Ishikawa (cell line): ENCODE results near the gene WNT3A.

ENCODE experiments used
- CEBPB ChIP-seq: IDR thresholded peaks from 2 replicates; pipeline ENCODE4 v1.6.1; 2012
- CREB1 ChIP-seq: IDR thresholded peaks from 2 replicates; pipeline ENCODE4 v1.6.1; 2012; ENCODE audit warnings: low read depth
- EGR1 ChIP-seq: IDR thresholded peaks from 2 replicates; pipeline ENCODE4 v1.6.1; 2012
- EP300 ChIP-seq: IDR thresholded peaks from 2 replicates; pipeline ENCODE4 v1.6.1; 2012; ENCODE audit warnings: borderline replicate concordance
- FOXM1 ChIP-seq: IDR thresholded peaks from 2 replicates; pipeline ENCODE4 v1.6.1; 2012; ENCODE audit warnings: low read depth, borderline replicate concordance
- NFIC ChIP-seq: IDR thresholded peaks from 2 replicates; pipeline ENCODE4 v1.6.1; 2012
- RAD21 ChIP-seq: IDR thresholded peaks from 2 replicates; pipeline ENCODE4 v1.6.1; 2012; ENCODE audit warnings: low read depth
- TAF1 ChIP-seq: IDR thresholded peaks from 2 replicates; pipeline ENCODE4 v1.6.1; 2012; ENCODE audit warnings: low read depth, mild to moderate bottlenecking
- TCF12 ChIP-seq: IDR thresholded peaks from 2 replicates; pipeline ENCODE4 v1.6.1; 2012; ENCODE audit warnings: low read depth
- TEAD4 ChIP-seq: IDR thresholded peaks from 2 replicates; pipeline ENCODE4 v1.6.1; 2012
- YY1 ChIP-seq: IDR thresholded peaks from 2 replicates; pipeline ENCODE4 v1.6.1; 2012; ENCODE audit warnings: low read depth
- ZBTB7A ChIP-seq: IDR thresholded peaks from 2 replicates; pipeline ENCODE4 v1.6.1; 2012; ENCODE audit warnings: low read depth
- TF ChIP-seq, protein P1 (sequence below): IDR thresholded peaks from 2 replicates; pipeline ENCODE4 v1.6.1; 2012; ENCODE audit warnings: low read depth, mild to moderate bottlenecking
- TF ChIP-seq, protein P2 (sequence below): IDR thresholded peaks from 2 replicates; pipeline ENCODE4 v1.6.1; 2012
- TF ChIP-seq, protein P3 (sequence below): IDR thresholded peaks from 2 replicates; pipeline ENCODE4 v1.6.1; 2012

Gene WNT3A

DNA sequence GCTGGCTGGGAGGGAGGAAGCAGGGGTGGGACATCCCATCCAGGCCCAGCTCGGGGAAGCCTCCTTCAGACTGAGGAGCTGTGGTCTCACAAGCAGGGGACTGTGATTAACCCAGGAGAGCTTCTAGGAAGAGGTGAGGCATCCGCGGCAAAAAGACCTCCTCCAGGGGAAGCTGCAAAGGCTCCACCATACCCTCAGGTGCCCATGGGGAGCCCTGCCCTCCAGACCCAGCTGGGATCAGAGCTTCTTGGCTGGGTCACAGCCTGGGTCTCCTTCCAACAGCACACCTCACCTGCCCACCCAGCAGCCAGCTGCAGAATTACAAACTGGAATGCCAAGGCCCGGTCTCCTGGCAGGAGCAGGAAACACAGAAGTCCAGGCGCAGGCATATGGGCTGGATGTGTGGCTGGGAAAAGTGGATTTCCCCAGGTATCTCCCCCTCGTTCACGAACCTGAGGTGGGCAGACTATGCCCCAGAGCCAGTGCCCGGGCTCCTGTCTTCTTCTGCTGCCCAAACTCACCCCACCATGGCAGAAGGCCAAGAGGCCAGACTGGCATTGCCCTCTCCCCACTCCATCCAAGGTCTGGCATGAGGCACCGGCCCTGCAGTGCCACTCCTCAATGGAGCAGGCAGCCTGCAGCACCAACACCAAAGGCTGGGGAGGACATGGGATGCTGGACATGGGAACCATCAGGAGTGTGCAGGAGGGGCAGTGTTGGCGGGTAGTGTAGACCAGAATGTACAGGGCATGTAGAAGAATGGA is 60.3 kb downstream of the WNT3A start:
- TF ChIP-seq, protein P1, sequence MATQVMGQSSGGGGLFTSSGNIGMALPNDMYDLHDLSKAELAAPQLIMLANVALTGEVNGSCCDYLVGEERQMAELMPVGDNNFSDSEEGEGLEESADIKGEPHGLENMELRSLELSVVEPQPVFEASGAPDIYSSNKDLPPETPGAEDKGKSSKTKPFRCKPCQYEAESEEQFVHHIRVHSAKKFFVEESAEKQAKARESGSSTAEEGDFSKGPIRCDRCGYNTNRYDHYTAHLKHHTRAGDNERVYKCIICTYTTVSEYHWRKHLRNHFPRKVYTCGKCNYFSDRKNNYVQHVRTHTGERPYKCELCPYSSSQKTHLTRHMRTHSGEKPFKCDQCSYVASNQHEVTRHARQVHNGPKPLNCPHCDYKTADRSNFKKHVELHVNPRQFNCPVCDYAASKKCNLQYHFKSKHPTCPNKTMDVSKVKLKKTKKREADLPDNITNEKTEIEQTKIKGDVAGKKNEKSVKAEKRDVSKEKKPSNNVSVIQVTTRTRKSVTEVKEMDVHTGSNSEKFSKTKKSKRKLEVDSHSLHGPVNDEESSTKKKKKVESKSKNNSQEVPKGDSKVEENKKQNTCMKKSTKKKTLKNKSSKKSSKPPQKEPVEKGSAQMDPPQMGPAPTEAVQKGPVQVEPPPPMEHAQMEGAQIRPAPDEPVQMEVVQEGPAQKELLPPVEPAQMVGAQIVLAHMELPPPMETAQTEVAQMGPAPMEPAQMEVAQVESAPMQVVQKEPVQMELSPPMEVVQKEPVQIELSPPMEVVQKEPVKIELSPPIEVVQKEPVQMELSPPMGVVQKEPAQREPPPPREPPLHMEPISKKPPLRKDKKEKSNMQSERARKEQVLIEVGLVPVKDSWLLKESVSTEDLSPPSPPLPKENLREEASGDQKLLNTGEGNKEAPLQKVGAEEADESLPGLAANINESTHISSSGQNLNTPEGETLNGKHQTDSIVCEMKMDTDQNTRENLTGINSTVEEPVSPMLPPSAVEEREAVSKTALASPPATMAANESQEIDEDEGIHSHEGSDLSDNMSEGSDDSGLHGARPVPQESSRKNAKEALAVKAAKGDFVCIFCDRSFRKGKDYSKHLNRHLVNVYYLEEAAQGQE = no peak
- no peak for TF ChIP-seq FOXM1
- no peak for TF ChIP-seq EGR1
- no peak for TF ChIP-seq RAD21
- no peak for TF ChIP-seq CEBPB
- TF ChIP-seq EP300 = no peak
- TF ChIP-seq TEAD4 = no peak
- TF ChIP-seq ZBTB7A = no peak
- no peak for TF ChIP-seq TAF1
- TF ChIP-seq NFIC = no peak
- TF ChIP-seq TCF12 = no peak
- TF ChIP-seq, protein P2, sequence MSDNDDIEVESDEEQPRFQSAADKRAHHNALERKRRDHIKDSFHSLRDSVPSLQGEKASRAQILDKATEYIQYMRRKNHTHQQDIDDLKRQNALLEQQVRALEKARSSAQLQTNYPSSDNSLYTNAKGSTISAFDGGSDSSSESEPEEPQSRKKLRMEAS = no peak
- TF ChIP-seq CREB1 = no peak

DNA sequence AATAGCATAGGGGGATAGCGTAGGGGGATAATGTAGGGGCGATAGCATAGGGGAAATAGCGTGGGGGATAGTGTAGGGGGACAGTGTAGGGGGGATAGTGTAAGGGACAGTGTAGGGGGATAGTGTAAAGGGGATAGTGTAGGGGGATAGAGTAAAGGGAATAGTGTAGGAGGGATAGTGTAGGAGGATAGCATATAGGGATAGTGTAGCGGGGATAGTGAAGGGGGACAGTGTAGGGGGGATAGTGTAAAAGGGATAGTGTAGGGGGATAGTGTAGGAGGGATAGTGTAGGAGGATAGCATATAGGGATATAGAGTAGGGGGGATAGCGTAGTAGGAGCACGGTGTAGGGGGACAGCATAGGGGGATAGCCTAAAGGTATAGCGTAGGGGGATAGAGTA is 61.6 kb downstream of the WNT3A start:
- TF ChIP-seq TCF12 (no peak), EP300 (no peak), TAF1 (no peak), CREB1 (no peak), NFIC (no peak), FOXM1 (no peak), YY1 (no peak), TEAD4 (no peak), EGR1 (no peak), ZBTB7A (no peak), RAD21 (no peak), CEBPB (no peak)
- TF ChIP-seq, protein P3, sequence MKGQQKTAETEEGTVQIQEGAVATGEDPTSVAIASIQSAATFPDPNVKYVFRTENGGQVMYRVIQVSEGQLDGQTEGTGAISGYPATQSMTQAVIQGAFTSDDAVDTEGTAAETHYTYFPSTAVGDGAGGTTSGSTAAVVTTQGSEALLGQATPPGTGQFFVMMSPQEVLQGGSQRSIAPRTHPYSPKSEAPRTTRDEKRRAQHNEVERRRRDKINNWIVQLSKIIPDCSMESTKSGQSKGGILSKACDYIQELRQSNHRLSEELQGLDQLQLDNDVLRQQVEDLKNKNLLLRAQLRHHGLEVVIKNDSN = no peak
- TF ChIP-seq, protein P1 = no peak
- TF ChIP-seq, protein P2 = no peak

DNA sequence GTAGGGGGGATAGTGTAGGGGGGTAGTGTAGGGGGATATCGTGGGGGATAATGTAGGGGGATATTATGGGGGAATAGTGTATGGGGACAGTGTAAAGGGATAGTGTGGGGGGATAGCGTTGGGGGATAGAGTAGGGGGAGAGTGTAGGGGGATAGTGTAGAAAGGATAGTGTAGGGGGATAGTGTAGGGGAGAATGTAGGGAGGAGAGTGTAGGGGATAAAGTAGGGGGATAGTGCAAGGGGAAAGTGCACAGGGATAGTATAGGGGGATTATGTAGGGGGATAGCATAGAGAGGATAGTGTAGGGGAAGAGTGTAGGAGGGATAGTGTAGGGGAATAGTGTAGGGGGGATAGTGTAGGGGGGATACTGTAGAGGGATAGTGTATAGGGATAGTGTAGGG is 63.4 kb downstream of the WNT3A start:
- TF ChIP-seq CEBPB = no peak
- TF ChIP-seq, protein P1 = no peak
- TF ChIP-seq RAD21 = no peak
- no peak for TF ChIP-seq ZBTB7A
- TF ChIP-seq NFIC = no peak
- no peak for TF ChIP-seq YY1
- TF ChIP-seq, protein P3 = no peak

DNA sequence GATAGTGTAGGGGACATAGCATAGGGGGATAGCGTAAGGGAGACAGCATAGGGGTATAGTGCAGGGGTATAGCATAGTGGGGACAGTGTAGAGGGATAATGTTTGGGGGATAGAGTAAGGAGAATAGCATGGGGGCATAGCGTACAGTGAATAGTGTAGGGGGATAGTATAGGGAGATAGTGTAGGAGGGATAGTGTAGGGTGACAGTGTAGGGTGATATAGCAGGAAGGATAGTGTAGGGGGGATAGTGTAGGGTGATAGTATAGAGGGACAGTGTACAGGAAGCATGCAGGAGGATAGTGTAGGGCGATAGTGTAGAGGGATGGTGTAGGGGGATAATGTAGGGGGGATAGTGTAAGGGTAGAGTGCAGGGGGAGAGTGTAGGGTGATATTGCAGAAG is 64.1 kb downstream of the WNT3A start:
- TF ChIP-seq TEAD4 (no peak), TAF1 (no peak), ZBTB7A (no peak), EGR1 (no peak), TCF12 (no peak), CEBPB (no peak), FOXM1 (no peak), YY1 (no peak), CREB1 (no peak)
- TF ChIP-seq, protein P1 = no peak
- TF ChIP-seq, protein P2 = no peak
